SK-N-SH (cell line): ENCODE data around the gene PSEN2. TPM values are rescaled to one million over a fixed set of nuclear protein-coding genes. Genes with fewer than 3 reads are reported as not detected.
"Not testable (repeated sequence)": the region's sequence is repeated elsewhere in the genome, so short reads cannot be mapped to it uniquely, and the experiment has no call there.

Source experiments
- CTCF ChIA-PET: fragments of 300-600, 350-600 bp; formaldehyde crosslinking; extraction: SDS; loops from one replicate; lab custom pipeline; 2021; lab: Yijun Ruan, JAX
- POLR2A ChIA-PET: fragments of 350-600 bp; sonication (Branson Sonifier 250); formaldehyde crosslinking; extraction: SDS; loops from one replicate; lab custom pipeline; 2020; ENCODE audit warnings: antibody characterized with exemption, inconsistent platforms; lab: Yijun Ruan, JAX
- DNase-seq: peaks from one replicate; pipeline ENCODE4 v3.0.0; 2012
- H2AFZ ChIP-seq: fragments of 200-600 bp; sonication (generic); 2 replicates; pipeline ENCODE4 v1.8.1; 2016; ENCODE audit warnings: antibody characterized with exemption, mild to moderate bottlenecking, low read depth
- H3F3A ChIP-seq: fragments of 200-600 bp; sonication (generic); replicated peaks from 2 replicates; pipeline ENCODE3; 2016; ENCODE audit warnings: antibody characterized with exemption, mild to moderate bottlenecking; ENCODE audit not compliant: insufficient read depth
- H3K27ac ChIP-seq, 2 experiments: fragments of 200-500 bp in 1 of 2; fragments of 200-600 bp in 1 of 2; sonication (Bioruptor generic) in 1 of 2; sonication (generic), shearing (Covaris generic) in 1 of 2; 2 replicates each; pipeline versions ENCODE4 v1.5.1 to v1.6.1; 2014 to 2016; ENCODE audit warnings: low read depth in 2 of 2, inconsistent platforms in 1 of 2, low read length in 1 of 2, mild to moderate bottlenecking in 1 of 2, mixed read lengths in 1 of 2
- H3K27me3 ChIP-seq: fragments of 200-600 bp; sonication (generic), shearing (Covaris generic); 2 replicates; pipeline ENCODE4 v1.6.1; 2016; ENCODE audit warnings: mixed run types; ENCODE audit not compliant: insufficient read depth
- H3K36me3 ChIP-seq, 2 experiments: fragments of 200-500 bp in 1 of 2; fragments of 200-600 bp in 1 of 2; sonication (Bioruptor generic) in 1 of 2; sonication (generic) in 1 of 2; replicated peaks in 1 of 2; 2 replicates each; pipeline versions ENCODE3 to v1.5.1; 2014 to 2016; ENCODE audit warnings: low read length in 1 of 2, mild to moderate bottlenecking in 1 of 2; ENCODE audit not compliant: insufficient read depth in 2 of 2, control insufficient read depth in 1 of 2
- H3K4me1 ChIP-seq, 2 experiments: fragments of 200-500 bp in 1 of 2; fragments of 200-600 bp in 1 of 2; sonication (Bioruptor generic) in 1 of 2; sonication (generic), shearing (Covaris generic) in 1 of 2; 2 replicates each; pipeline versions ENCODE4 v1.5.1 to v1.6.1; 2014 to 2016; ENCODE audit warnings: low read depth in 1 of 2, low read length in 1 of 2, mixed run types in 1 of 2; ENCODE audit not compliant: insufficient read depth in 2 of 2, control insufficient read depth in 1 of 2
- H3K4me2 ChIP-seq: fragments of 200-600 bp; sonication (generic), shearing (Covaris generic); 2 replicates; pipeline ENCODE4 v1.6.1; 2017; ENCODE audit warnings: mixed run types
- H3K4me3 ChIP-seq, 2 experiments: fragments of 200-500 bp in 1 of 2; fragments of 200-600 bp in 1 of 2; sonication (Bioruptor generic) in 1 of 2; sonication (generic), shearing (Covaris generic) in 1 of 2; 2 replicates each; pipeline versions ENCODE4 v1.5.1 to v1.8.1; 2014 to 2016; ENCODE audit warnings: low read depth in 2 of 2, inconsistent platforms in 1 of 2, low read length in 1 of 2, mild to moderate bottlenecking in 1 of 2, mixed read lengths in 1 of 2, moderate library complexity in 1 of 2
- H3K79me2 ChIP-seq: fragments of 200-600 bp; sonication (generic); 2 replicates; pipeline ENCODE4 v1.8.1; 2017; ENCODE audit warnings: mild to moderate bottlenecking; ENCODE audit not compliant: insufficient read depth
- H3K9ac ChIP-seq: fragments of 200-600 bp; sonication (generic); 2 replicates; pipeline ENCODE4 v1.6.1; 2017; ENCODE audit warnings: mixed run types
- H3K9me2 ChIP-seq: fragments of 200-600 bp; sonication (generic); 2 replicates; pipeline ENCODE4 v1.6.1; 2017; ENCODE audit warnings: mixed run types
- H3K9me3 ChIP-seq: fragments of 200-600 bp; sonication (generic); 2 replicates; pipeline ENCODE4 v1.6.1; 2017; ENCODE audit warnings: mixed run types, mild to moderate bottlenecking, moderate library complexity
- H4K20me1 ChIP-seq: fragments of 200-600 bp; sonication (generic); 2 replicates; pipeline ENCODE4 v1.6.1; 2017; ENCODE audit warnings: mild to moderate bottlenecking, mixed run types; ENCODE audit not compliant: insufficient read depth
- EZH2phosphoT487 ChIP-seq: fragments of 200-600 bp; sonication (generic); IDR thresholded peaks from 2 replicates; pipeline ENCODE4 v1.6.1; 2017; ENCODE audit warnings: low read depth, mixed run types, mild to moderate bottlenecking, antibody characterized with exemption, moderate library complexity, borderline replicate concordance
- FOSL2 ChIP-seq: IDR thresholded peaks from 2 replicates; pipeline ENCODE4 v1.4.0; 2012; ENCODE audit warnings: low read depth, mild to moderate bottlenecking, moderate library complexity, borderline replicate concordance
- GABPA ChIP-seq: IDR thresholded peaks from 2 replicates; pipeline ENCODE4 v1.4.0; 2012; ENCODE audit warnings: low read depth, mild to moderate bottlenecking
- MEF2A ChIP-seq: IDR thresholded peaks from 2 replicates; pipeline ENCODE4 v1.4.0; 2012; ENCODE audit warnings: low read depth, borderline replicate concordance
- MXI1 ChIP-seq: IDR thresholded peaks from 2 replicates; pipeline ENCODE4 v1.6.1; 2012; ENCODE audit warnings: mild to moderate bottlenecking, low read depth, low read length, improper control_type of control experiment
- POLR2AphosphoS5 ChIP-seq: IDR thresholded peaks from 2 replicates; pipeline ENCODE4 v1.6.1; 2012; ENCODE audit warnings: low read depth, low read length
- RAD21 ChIP-seq: IDR thresholded peaks from 2 replicates; pipeline ENCODE4 v1.6.1; 2012; ENCODE audit warnings: mild to moderate bottlenecking, low read length
- RXRA ChIP-seq: IDR thresholded peaks from 2 replicates; pipeline ENCODE4 v1.4.0; 2012; ENCODE audit warnings: low read depth, mild to moderate bottlenecking, borderline replicate concordance
- WGBS: methylation state at CpG from one replicate; pipeline ENCODE4 v1.1.6; 2017; ENCODE audit warnings: low lambda C conversion rate; 5-methylcytosine and 5-hydroxymethylcytosine counted together
- polyA plus RNA-seq, 3 experiments: library from polyadenylated mRNA; depleted of rRNA; stranded (reverse); fragments of >200 nt; gene quantifications; 2 replicates each; pipeline ENCODE4 v1.2.3, GENCODE V29; 2012
- TF ChIP-seq, protein P1 (sequence below): fragments of 150-350 bp; IDR thresholded peaks from 2 replicates; pipeline ENCODE4 v1.6.1; 2017; ENCODE audit warnings: antibody characterized with exemption, low read length, low read depth, borderline replicate concordance
- TF ChIP-seq, protein P2 (sequence below): IDR thresholded peaks from 2 replicates; pipeline ENCODE4; 2012

PSEN2 gene
- polyA plus RNA-seq, 1 of the 3 experiments (the other 2 are of a cell fraction) = 20.2 TPM

DNA sequence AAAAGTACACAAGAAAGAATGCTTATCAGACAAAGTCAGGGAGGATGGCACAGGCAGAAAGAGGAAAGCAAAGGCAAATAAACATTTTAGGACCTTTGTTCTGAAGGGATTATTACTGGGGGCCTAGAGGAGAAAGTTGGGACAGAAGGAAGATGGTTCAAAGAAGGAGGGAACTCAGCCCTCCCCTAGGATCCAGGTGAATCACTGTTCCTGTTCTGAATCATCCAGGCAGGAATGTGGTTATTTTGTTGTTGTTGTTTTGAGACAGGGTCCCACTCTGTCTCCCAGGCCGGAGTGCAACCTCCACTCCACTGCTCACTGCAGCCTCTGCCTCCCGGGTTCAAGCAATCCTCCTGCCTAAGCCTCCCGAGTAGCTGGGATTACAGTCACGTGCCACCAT, 38.5 kb upstream of the PSEN2 start:
- no peak for DNase-seq
- Histone ChIP-seq H3K36me3 (no peaks in the 10 kb centered on the region), H3K4me3 (no peak overlapping the region), H3F3A (no peaks in the 10 kb centered on the region), H3K27ac (no peak overlapping the region), H2AFZ (no peak overlapping the region), H3K27me3 (no peaks in the 10 kb centered on the region; the same call in 1 of the 2 replicates), H3K79me2 (no peaks in the 10 kb centered on the region), H3K9ac (no peak overlapping the region), H4K20me1 (no peaks in the 10 kb centered on the region), H3K4me1 (peaks cover 0 to 2% of the 10 kb centered on the region in 2 experiments; a peak in 1 of 4 replicates), H3K9me3 (no peaks in the 10 kb centered on the region), H3K9me2 (no peaks in the 10 kb centered on the region), H3K4me2 (no peak overlapping the region)
- no peak for TF ChIP-seq FOSL2
- TF ChIP-seq, protein P1, sequence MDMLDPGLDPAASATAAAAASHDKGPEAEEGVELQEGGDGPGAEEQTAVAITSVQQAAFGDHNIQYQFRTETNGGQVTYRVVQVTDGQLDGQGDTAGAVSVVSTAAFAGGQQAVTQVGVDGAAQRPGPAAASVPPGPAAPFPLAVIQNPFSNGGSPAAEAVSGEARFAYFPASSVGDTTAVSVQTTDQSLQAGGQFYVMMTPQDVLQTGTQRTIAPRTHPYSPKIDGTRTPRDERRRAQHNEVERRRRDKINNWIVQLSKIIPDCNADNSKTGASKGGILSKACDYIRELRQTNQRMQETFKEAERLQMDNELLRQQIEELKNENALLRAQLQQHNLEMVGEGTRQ = no peak
- TF ChIP-seq GABPA = no peak
- no peak for TF ChIP-seq EZH2phosphoT487
- no peak for TF ChIP-seq MEF2A
- no peak for TF ChIP-seq RXRA
- no peak for TF ChIP-seq MXI1
- TF ChIP-seq RAD21 = no peak
- TF ChIP-seq POLR2AphosphoS5 = no peak
- TF ChIP-seq, protein P2, sequence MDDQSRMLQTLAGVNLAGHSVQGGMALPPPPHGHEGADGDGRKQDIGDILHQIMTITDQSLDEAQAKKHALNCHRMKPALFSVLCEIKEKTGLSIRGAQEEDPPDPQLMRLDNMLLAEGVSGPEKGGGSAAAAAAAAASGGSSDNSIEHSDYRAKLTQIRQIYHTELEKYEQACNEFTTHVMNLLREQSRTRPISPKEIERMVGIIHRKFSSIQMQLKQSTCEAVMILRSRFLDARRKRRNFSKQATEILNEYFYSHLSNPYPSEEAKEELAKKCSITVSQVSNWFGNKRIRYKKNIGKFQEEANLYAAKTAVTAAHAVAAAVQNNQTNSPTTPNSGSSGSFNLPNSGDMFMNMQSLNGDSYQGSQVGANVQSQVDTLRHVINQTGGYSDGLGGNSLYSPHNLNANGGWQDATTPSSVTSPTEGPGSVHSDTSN = no peak
- ChIA-PET CTCF (interaction anchor here (0.6 kb wide), 1 partner anchor 54 kb away, joined by 3 read pairs; no protein-coding TSS in a partner anchor), POLR2A (no interaction called here)
- 78% methylated on average over 4 of the region's 4 CpGs for whole genome bisulfite sequencing

DNA sequence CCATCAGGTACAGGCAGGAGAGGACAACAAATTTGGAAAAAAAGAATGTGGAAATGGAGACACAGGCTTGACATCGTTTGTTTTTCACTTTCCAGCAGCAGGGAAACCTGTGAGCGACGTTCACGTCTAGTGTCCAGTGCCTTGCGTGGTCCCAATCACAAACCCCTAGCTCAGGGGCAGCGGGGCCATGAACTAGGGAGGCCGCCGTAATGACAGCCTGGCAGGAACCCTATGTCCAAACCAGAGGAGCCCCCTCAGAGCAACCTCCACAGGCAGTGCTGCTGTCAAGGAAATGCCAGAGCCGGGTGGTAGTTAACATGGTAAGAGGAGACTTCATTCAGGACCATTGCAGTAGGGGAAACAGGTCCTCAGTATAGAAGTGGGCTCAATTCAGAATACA, 37.8 kb upstream of the PSEN2 start:
- 71% methylated on average over 8 of the region's 9 CpGs for WGBS
- Histone ChIP-seq H3K4me2 (no peak overlapping the region), H3K9me3 (no peaks in the 10 kb centered on the region), H3F3A (no peaks in the 10 kb centered on the region)
- TF ChIP-seq RXRA = no peak
- TF ChIP-seq, all 33 proteins: peak for 0
- no peak overlapping the region for H2AFZ ChIP-seq
- no peaks in the 10 kb centered on the region for H3K79me2 ChIP-seq
- H3K36me3 ChIP-seq = no peaks in the 10 kb centered on the region
- no peak overlapping the region for H3K4me3 ChIP-seq
- peaks cover 0 to 2% of the 10 kb centered on the region in 2 experiments; a peak in 1 of 4 replicates for H3K4me1 ChIP-seq
- H3K27ac ChIP-seq = no peak overlapping the region
- H3K9ac ChIP-seq = no peak overlapping the region
- no peaks in the 10 kb centered on the region for H4K20me1 ChIP-seq
- ChIA-PET POLR2A (no interaction called here), CTCF (interaction anchor here (0.6 kb wide), 1 partner anchor 53 kb away, joined by 3 read pairs; no protein-coding TSS in a partner anchor)
- no peaks in the 10 kb centered on the region; the same call in 1 of the 2 replicates for H3K27me3 ChIP-seq
- DNase-seq = no peak
- no peaks in the 10 kb centered on the region for H3K9me2 ChIP-seq

DNA sequence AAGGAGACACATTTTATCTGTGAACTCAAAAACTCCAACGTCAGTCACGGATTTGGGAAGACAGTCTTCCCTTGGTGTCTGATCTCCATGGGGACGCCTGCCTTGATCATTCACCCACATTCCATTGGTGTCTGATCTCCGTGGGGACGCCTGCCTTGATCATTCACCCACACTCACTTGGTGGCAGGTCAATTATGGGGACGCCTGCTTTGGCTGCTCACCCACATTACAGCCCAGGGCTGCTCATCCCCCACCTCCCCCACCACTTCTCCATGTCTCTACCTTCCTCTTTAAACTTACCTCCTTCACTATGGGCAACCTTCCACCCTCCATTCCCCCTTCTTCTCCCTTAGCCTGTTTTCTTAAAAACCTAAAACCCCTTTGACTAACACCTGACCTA, 36.2 kb upstream of the PSEN2 start:
- H3K27ac ChIP-seq, H4K20me1 ChIP-seq, H3K9ac ChIP-seq, POLR2A ChIA-PET, H3K4me3 ChIP-seq, H3F3A ChIP-seq, H3K79me2 ChIP-seq, CTCF ChIA-PET, DNase-seq, H3K4me2 ChIP-seq, H3K4me1 ChIP-seq, H3K9me3 ChIP-seq, H3K36me3 ChIP-seq, H3K9me2 ChIP-seq, H3K27me3 ChIP-seq, H2AFZ ChIP-seq: not testable (repeated sequence)
- whole genome bisulfite sequencing = 54% methylated on average over 6 of the region's 6 CpGs

DNA sequence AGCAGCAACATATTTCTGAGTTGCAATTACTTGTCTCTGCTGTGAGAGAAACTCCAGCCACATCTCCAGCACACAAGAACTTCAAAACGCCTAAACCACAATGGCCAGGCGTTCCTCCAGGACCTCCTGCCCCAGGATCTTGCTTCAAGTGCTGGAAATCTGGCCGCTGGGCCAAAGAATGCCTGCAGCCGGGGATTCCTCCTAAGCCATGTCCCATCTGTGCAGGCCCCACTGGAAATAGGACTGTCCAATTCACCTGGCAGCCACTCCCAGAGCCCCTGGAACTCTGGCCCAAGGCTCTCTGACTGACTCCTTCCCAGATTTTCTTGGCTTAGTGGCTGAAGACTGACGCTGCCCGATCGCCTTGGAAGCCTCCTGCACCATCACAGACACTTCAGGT, 35.0 kb upstream of the PSEN2 start:
- H2AFZ ChIP-seq, H3K36me3 ChIP-seq, H3K4me3 ChIP-seq, H3K9me2 ChIP-seq, DNase-seq, H3K27me3 ChIP-seq, H3K79me2 ChIP-seq, H4K20me1 ChIP-seq, H3K9me3 ChIP-seq, H3K4me2 ChIP-seq, H3K27ac ChIP-seq, H3F3A ChIP-seq, POLR2A ChIA-PET, H3K4me1 ChIP-seq, H3K9ac ChIP-seq: not testable (repeated sequence)
- CTCF ChIA-PET = interaction anchor here (0.7 kb wide), 1 partner anchor 137 kb away, joined by 3 read pairs; no protein-coding TSS in a partner anchor
- WGBS = 67% methylated on average over 7 of the region's 7 CpGs

DNA sequence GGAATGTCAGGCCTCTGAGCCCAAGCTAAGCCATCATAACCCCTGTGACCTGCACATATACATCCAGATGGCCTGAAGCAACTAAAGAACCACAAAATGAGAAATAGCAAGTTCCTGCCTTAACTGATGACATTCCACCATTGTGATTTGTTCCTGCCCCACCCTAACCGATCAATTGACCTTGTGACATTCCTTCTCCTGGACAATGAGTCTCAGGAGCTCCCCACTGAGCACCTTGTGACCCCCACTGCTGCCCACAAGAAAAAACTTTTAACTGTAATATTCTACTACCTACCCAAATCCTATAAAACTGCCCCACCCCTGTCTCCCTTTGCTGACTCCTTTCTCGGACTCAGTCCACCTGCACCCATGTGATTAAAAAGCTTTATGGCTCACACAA, 32.5 kb upstream of the PSEN2 start:
- 39% methylated on average over 2 of the region's 2 CpGs for WGBS
- H3K9me2 ChIP-seq, H4K20me1 ChIP-seq, H3K9ac ChIP-seq, POLR2A ChIA-PET, CTCF ChIA-PET, H3K79me2 ChIP-seq, H3F3A ChIP-seq, H3K9me3 ChIP-seq, DNase-seq, H3K4me2 ChIP-seq, H3K27me3 ChIP-seq, H3K36me3 ChIP-seq, H2AFZ ChIP-seq, H3K4me1 ChIP-seq, H3K4me3 ChIP-seq, H3K27ac ChIP-seq: not testable (repeated sequence)
